Measurements from ENCODE around the gene P4HA2. TPM values are rescaled to one million over a fixed set of nuclear protein-coding genes. Genes with fewer than 3 reads are reported as not detected.

The P4HA2 gene
- total and polyA plus RNA-seq, 9 of the 15 experiments (the other 6 are each of a cell fraction or from before 2014, with no cell fraction given): 9.6 to 50.0 (median 12.7) TPM

GRCh38 chr5:132228241-132229035, 785 bp upstream of the P4HA2 start (continued):
- no peak for TF ChIP-seq MXD1 (CRISPR knock-in tag; IDR thresholded peaks at IDR 0.05; ENCODE audit: borderline replicate concordance, poor library complexity, severe bottlenecking)
- no peak for TF ChIP-seq ETV5 (CRISPR knock-in tag; IDR thresholded peaks at IDR 0.05; ENCODE audit: low read depth)
- 0 out of 2 replicates have a peak, but pooled peaks have one; percentile 50 for TF ChIP-seq SMARCC2 (IDR thresholded peaks at IDR 0.05; ENCODE audit: low read depth)
- TF ChIP-seq ZNF395 (CRISPR knock-in tag; IDR thresholded peaks at IDR 0.05): no peak
- TF ChIP-seq ZBED1 (IDR thresholded peaks at IDR 0.05): no peak
- TF ChIP-seq SRF (CRISPR knock-in tag; IDR thresholded peaks at IDR 0.05): no peak
- no peak for TF ChIP-seq ILK (tag; IDR thresholded peaks at IDR 0.05; ENCODE audit: borderline replicate concordance, low read depth)
- TF ChIP-seq ZBTB1 (CRISPR knock-in tag; IDR thresholded peaks at IDR 0.05; ENCODE audit: borderline replicate concordance, low read depth): no peak
- TF ChIP-seq ZNF146 (CRISPR knock-in tag; IDR thresholded peaks at IDR 0.05; ENCODE audit: unreplicated experiment): no peak
- no peak for TF ChIP-seq PHF21A (IDR thresholded peaks at IDR 0.05; ENCODE audit: borderline replicate concordance, low read depth)
- TF ChIP-seq PKNOX1 (IDR thresholded peaks at IDR 0.05): no peak
- TF ChIP-seq ZC3H4 (CRISPR knock-in tag; IDR thresholded peaks at IDR 0.05; ENCODE audit: borderline replicate concordance): peak; percentile 14; the same call in 1 of the 2 replicates
- no peak for TF ChIP-seq NFATC3 (IDR thresholded peaks at IDR 0.05)
- TF ChIP-seq BCL6 (CRISPR knock-in tag; IDR thresholded peaks at IDR 0.05): no peak
- TF ChIP-seq STAT5B (CRISPR knock-in tag; IDR thresholded peaks at IDR 0.05): no peak
- no peak for TF ChIP-seq ARID3B (CRISPR knock-in tag; IDR thresholded peaks at IDR 0.05; ENCODE audit: borderline replicate concordance)
- TF ChIP-seq ZNF639 (CRISPR knock-in tag; conservative IDR thresholded peaks at IDR 0.05 in 1 of 2, IDR thresholded peaks at IDR 0.05 in 1 of 2): no peak
- TF ChIP-seq CSDE1 (IDR thresholded peaks at IDR 0.05): no peak
- TF ChIP-seq ZBTB33 (CRISPR knock-in tag; IDR thresholded peaks at IDR 0.05): peak; percentile 66; the same call in 1 of the 2 replicates

Data from K562 (cell line).